GM08714 (cell line): ENCODE results near the gene CARMIL1.
"Not testable (repeated sequence)": the region's sequence is repeated elsewhere in the genome, so short reads cannot be mapped to it uniquely, and the experiment has no call there.

Source experiments
- H3K4me3 ChIP-seq: fragments of 200-500 bp; sonication (Bioruptor generic); 2 replicates; pipeline ENCODE4 v1.5.1; 2014; ENCODE audit warnings: mild to moderate bottlenecking, low read length, inconsistent platforms
- ZNF274 ChIP-seq: IDR thresholded peaks from 2 replicates; pipeline ENCODE4 v1.6.1; 2012; ENCODE audit warnings: mild to moderate bottlenecking, low read depth, low read length

The CARMIL1 gene

GRCh38 chr6:25370178-25371036 is 91.2 kb downstream of the CARMIL1 start:
- no peak for TF ChIP-seq ZNF274
- no peak overlapping the region for H3K4me3 ChIP-seq

DNA sequence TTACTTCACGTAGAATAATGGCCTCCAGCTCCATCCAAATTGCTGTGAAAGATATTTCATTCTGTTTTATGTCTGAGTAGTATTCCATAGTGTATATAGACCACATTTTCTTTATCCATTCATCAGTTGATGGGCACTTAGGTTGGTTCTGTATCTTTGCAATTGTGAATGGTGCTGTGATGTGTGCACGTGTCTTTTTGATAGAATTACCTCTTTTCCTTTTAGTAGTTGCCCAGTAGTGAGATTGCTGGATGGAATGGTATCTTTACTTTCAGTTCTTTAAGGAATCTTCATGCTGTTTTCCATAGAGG is 91.8 kb downstream of the CARMIL1 start:
- H3K4me3 ChIP-seq: no peak overlapping the region
- no peak for TF ChIP-seq ZNF274

DNA sequence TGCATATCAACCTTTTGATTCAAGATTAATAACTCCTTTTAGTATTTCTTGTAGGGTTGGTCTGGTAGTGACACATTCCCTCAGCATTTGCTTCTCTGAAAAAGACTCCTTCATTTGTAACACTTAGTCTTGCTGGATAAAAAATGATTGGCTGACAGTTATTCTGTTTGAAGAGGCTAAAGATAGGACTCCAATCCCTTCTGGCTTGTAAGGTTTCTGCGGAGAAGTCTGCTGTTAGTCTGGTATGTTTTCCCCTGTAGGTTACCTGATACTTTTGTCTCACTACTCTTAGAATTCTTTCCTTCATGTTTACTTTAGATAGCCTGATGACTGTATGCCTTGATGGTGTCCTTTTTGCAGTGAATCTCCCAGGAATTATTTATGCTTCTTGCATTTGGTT is 96.0 kb downstream of the CARMIL1 start:
- TF ChIP-seq ZNF274: no peak
- no peak overlapping the region for H3K4me3 ChIP-seq

- TF ChIP-seq ZNF274: no peak
- no peak overlapping the region for H3K4me3 ChIP-seq
These were observed 98.5 kb downstream of the CARMIL1 start for GRCh38 chr6:25377664-25378063.

DNA sequence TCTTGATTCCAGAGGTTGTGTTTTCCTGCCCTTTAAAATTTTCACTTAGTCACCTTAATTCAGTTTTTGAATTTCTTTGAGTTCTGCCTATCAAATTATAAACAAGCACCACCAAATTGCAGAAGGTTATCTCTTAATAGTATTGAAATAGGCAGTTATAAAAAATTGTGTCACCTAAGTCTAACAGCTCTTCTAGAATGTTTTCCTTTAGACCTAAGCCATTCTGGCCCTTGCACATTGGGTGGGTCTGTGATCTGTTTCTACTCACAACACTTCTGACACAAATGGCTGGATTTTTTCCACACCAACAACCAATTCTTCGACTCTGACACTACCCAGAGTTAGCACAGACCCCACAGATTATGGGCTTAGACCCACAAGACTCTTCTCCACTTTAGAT is 101.9 kb downstream of the CARMIL1 start:
- TF ChIP-seq ZNF274: no peak
- H3K4me3 ChIP-seq: no peak overlapping the region

GRCh38 chr6:25382476-25382875 is 103.3 kb downstream of the CARMIL1 start:
- H3K4me3 ChIP-seq: not testable (repeated sequence)

DNA sequence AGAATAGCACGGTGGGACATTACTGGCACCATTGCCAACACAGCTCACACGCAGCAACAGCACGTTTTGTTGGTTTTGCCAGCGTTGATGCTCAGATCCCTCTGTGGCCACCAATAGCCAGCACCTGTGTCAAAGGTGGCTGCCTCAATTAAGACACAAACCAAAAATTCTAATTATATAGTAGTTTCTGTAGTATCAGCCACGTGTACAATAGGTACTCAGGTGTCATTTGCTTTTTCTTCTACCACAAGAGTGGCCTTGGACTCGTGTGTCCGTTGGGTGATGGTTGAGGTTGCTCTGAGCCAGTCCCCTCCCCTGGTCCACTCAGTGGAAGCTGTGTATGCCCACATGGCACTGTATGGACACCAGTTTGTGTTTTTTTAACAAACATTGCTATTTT is 105.1 kb downstream of the CARMIL1 start:
- no peak for TF ChIP-seq ZNF274
- no peak overlapping the region for H3K4me3 ChIP-seq

DNA sequence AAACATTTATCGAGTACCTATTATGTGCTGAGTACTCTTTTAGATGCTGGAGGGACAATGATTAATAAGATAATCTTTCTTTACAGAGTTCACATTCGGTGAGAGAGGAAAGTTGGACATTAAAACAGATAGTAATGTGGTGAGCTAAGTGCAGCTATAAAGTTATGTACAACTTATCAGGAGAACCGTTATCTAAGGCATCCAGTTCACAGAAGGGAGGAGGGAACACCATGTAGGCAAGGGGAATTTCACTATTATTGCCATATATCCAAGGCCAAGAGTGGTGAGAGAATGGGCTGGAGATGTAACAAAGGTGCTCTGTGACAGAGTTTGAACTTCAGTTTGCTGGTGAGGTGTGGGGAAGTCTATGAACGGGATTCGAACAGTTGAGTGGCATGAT is 105.8 kb downstream of the CARMIL1 start:
- H3K4me3 ChIP-seq: no peak overlapping the region
- TF ChIP-seq ZNF274: no peak

- no peak overlapping the region for H3K4me3 ChIP-seq
- TF ChIP-seq ZNF274: no peak
These were observed 108.3 kb downstream of the CARMIL1 start for GRCh38 chr6:25387483-25387882.

GRCh38 chr6:25387911-25388310 is 108.7 kb downstream of the CARMIL1 start:
- no peak for TF ChIP-seq ZNF274
- no peak overlapping the region for H3K4me3 ChIP-seq

GRCh38 chr6:25388776-25389175 is 109.6 kb downstream of the CARMIL1 start:
- no peak for TF ChIP-seq ZNF274
- no peak overlapping the region; the same call in 1 of the 2 replicates for H3K4me3 ChIP-seq

GRCh38 chr6:25389471-25389870 is 110.3 kb downstream of the CARMIL1 start:
- no peak overlapping the region for H3K4me3 ChIP-seq
- no peak for TF ChIP-seq ZNF274

- no peak overlapping the region for H3K4me3 ChIP-seq
- no peak for TF ChIP-seq ZNF274
These were observed 113.2 kb downstream of the CARMIL1 start for GRCh38 chr6:25392372-25392771.

GRCh38 chr6:25395731-25396130 is 116.6 kb downstream of the CARMIL1 start:
- no peak for TF ChIP-seq ZNF274
- H3K4me3 ChIP-seq: no peak overlapping the region

- no peak for TF ChIP-seq ZNF274
- no peak overlapping the region for H3K4me3 ChIP-seq
These were observed 118.2 kb downstream of the CARMIL1 start for GRCh38 chr6:25397406-25397805.

GRCh38 chr6:25399885-25400284 is 120.7 kb downstream of the CARMIL1 start:
- H3K4me3 ChIP-seq: no peak overlapping the region
- TF ChIP-seq ZNF274: no peak

- TF ChIP-seq ZNF274: no peak
- H3K4me3 ChIP-seq: no peak overlapping the region
These were observed 122.5 kb downstream of the CARMIL1 start for GRCh38 chr6:25401711-25402110.
